ENCODE results near the gene STRN3.

Gene STRN3

GRCh38 chr14:30873308-30874119 lies 152.7 kb downstream of the STRN3 start:
- no peak for DNase-seq (ENCODE audit: low read depth)

GRCh38 chr14:30872602-30873001 lies 153.6 kb downstream of the STRN3 start:
- DNase-seq (ENCODE audit: low read depth): no peak

- no peak for DNase-seq (ENCODE audit: low read depth)
Measured at GRCh38 chr14:30869551-30870155, 156.5 kb downstream of the STRN3 start.

- no peak for DNase-seq (ENCODE audit: low read depth)
Measured at GRCh38 chr14:30868736-30869135, 157.4 kb downstream of the STRN3 start.

- no peak for DNase-seq (ENCODE audit: low read depth)
Measured at GRCh38 chr14:30864934-30865333, 161.2 kb downstream of the STRN3 start.

GRCh38 chr14:30861200-30861599 lies 165.0 kb downstream of the STRN3 start:
- no peak for DNase-seq (ENCODE audit: low read depth)

GRCh38 chr14:30855345-30856037 lies 170.7 kb downstream of the STRN3 start:
- DNase-seq (ENCODE audit: low read depth): no peak

GRCh38 chr14:30854492-30854891 lies 171.7 kb downstream of the STRN3 start:
- no peak for DNase-seq (ENCODE audit: low read depth)

- no peak for DNase-seq (ENCODE audit: low read depth)
Measured at GRCh38 chr14:30853946-30854345, 172.2 kb downstream of the STRN3 start.

GRCh38 chr14:30849983-30850382 lies 176.2 kb downstream of the STRN3 start:
- DNase-seq (ENCODE audit: low read depth): no peak

GRCh38 chr14:30849354-30849753 lies 176.8 kb downstream of the STRN3 start:
- DNase-seq (ENCODE audit: low read depth): no peak

GRCh38 chr14:30848449-30849240 lies 177.5 kb downstream of the STRN3 start:
- DNase-seq (ENCODE audit: low read depth): no peak
